ENCODE data around the gene TOLLIP. TPM values are rescaled to one million over a fixed set of nuclear protein-coding genes. Genes with fewer than 3 reads are reported as not detected.

Gene TOLLIP
- total RNA-seq, 1 experiment from 2014 or later = 78.3 TPM

DNA sequence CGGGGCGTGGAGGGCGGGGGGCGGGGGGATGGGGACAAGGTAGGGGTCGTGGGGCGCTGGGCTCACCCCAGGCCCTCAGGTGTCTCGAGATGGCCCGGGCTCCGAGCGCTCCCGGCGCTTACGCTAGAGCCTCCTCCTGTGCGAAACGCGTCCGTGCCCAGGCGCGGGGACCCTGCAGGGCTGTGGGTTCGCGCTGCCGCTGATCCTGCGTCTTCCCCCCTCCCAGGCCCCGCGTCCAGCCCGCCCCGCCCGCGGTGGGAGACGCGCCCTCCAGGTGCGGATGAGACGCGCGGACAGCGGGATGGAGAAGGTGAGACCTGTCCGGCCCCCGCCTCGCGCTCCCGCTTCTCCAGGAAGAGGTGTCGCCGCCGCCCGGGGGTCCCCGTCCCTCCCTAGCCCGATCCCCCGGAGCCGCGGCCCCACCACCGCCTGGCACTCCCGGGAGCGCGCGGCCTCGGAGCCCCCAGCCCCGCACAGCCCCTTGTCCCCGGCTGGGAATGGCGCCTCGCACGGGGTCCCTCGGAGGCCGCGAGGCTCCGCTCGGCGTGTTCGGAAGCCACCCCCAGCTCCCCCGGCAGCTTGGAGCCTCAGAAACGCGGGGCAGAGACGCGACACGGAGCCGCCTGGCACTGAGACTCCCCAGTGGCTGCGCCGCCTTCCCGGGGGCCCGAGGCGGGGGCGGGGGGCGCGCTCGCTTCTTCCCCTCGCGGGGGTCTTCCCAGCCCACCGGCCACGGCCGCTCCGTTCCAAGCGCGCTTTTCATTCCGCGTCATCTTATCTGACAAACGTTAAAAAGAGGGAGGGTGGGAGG, 27.6 kb upstream of the TOLLIP start:
- TF ChIP-seq, protein P1, sequence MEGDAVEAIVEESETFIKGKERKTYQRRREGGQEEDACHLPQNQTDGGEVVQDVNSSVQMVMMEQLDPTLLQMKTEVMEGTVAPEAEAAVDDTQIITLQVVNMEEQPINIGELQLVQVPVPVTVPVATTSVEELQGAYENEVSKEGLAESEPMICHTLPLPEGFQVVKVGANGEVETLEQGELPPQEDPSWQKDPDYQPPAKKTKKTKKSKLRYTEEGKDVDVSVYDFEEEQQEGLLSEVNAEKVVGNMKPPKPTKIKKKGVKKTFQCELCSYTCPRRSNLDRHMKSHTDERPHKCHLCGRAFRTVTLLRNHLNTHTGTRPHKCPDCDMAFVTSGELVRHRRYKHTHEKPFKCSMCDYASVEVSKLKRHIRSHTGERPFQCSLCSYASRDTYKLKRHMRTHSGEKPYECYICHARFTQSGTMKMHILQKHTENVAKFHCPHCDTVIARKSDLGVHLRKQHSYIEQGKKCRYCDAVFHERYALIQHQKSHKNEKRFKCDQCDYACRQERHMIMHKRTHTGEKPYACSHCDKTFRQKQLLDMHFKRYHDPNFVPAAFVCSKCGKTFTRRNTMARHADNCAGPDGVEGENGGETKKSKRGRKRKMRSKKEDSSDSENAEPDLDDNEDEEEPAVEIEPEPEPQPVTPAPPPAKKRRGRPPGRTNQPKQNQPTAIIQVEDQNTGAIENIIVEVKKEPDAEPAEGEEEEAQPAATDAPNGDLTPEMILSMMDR (IDR thresholded peaks at IDR 0.05; ENCODE audit: insufficient read depth in 1 of 2, low read depth in 1 of 2, low read length in 1 of 2, severe bottlenecking in 1 of 2, unreplicated experiment in 1 of 2) = no peak
- Mint-ChIP-seq H3K9me3 (ENCODE audit: unreplicated experiment) (peaks cover 19% of the 10 kb centered on the region), H3K36me3 (ENCODE audit: insufficient read depth, unreplicated experiment) (peaks cover 11% of the 10 kb centered on the region), H3K4me1 (ENCODE audit: low read depth, unreplicated experiment) (peaks cover 8% of the 10 kb centered on the region), H3K27ac (ENCODE audit: unreplicated experiment) (no peak overlapping the region), H3K27me3 (ENCODE audit: insufficient read depth, unreplicated experiment) (peaks cover 3% of the 10 kb centered on the region), H3K4me3 (ENCODE audit: unreplicated experiment) (no peak overlapping the region)
- peaks cover 3% of the 10 kb centered on the region; the same call in 1 of the 2 replicates for H3K9me3 ChIP-seq
- peaks cover 19% of the 10 kb centered on the region for H3K4me1 ChIP-seq
- H3K27me3 ChIP-seq (replicated peaks; ENCODE audit: control insufficient read depth, insufficient read depth, low read length) = no peaks in the 10 kb centered on the region
- intact Hi-C loops (cut with micrococcal nuclease; ENCODE audit: unreplicated experiment) = no loop called here
- no peak overlapping the region for H3K4me3 ChIP-seq (ENCODE audit: low read depth, low read length)
- no peaks in the 10 kb centered on the region for H3K36me3 ChIP-seq (ENCODE audit: control insufficient read depth, insufficient read depth, low read length)
- DNase-seq = peak in 1 of 2 experiments; percentile 32
- no TSS peak for BruUV-seq (replicated peaks)
- POLR2A ChIA-PET = no interaction called here
- CTCF ChIA-PET = no interaction called here

DNA sequence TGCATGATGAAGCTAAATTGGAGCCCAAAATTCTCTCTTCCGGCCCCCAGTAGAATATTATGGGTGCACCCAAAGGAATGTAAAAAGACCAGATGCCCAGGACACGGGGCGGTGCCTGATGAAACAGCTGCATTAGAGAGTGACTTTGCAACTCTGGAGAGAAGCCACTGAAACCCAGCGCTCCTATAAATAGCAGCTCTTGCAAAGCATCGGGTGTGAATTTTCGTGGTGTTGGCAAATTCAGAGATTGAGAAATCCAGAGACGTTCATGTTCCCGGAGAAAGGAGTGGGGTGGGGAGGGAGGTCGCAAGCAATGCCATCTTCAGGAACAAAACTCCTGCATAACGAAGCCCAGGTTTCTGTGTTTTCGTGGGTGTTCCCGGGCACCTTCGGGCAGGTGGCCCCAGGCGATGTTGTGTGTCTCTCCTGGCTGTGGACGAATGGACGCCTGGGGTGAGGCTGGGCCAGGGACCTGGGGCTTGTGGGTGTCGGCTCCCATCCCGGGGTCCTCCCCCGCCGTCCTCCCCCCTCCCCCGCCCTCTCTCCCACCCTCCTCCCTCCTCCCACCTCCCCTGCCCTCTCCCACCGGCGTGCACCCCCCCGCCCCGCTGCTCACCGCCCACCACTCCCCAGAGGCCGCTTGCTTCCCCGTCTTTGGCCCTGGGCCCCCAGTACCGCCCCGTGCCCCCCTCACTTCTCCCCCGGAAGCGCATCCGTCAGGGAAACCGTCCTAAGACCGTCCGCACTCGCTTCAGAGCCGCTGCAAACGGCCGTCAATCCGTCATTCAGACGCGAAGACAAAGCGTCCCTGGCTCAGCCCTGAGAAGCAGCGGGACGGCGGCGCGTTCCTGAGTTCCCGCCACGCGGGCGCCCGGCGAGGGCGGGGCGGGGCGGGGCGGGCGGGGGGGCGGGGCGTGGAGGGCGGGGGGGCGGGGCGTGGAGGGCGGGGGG, 26.7 kb upstream of the TOLLIP start:
- H3K36me3 Mint-ChIP-seq (ENCODE audit: insufficient read depth, unreplicated experiment) = peaks cover 11% of the 10 kb centered on the region
- TF ChIP-seq, protein P1 (IDR thresholded peaks at IDR 0.05; ENCODE audit: insufficient read depth in 1 of 2, low read depth in 1 of 2, low read length in 1 of 2, severe bottlenecking in 1 of 2, unreplicated experiment in 1 of 2) = no peak
- peaks cover 3% of the 10 kb centered on the region for H3K27me3 Mint-ChIP-seq (ENCODE audit: insufficient read depth, unreplicated experiment)
- peaks cover 8% of the 10 kb centered on the region for H3K4me1 Mint-ChIP-seq (ENCODE audit: low read depth, unreplicated experiment)
- H3K9me3 ChIP-seq = peaks cover 3% of the 10 kb centered on the region; the same call in 1 of the 2 replicates
- peak in 1 of 2 experiments; percentile 47 for DNase-seq
- H3K4me1 ChIP-seq = peaks cover 19% of the 10 kb centered on the region
- no TSS peak for BruUV-seq (replicated peaks)
- ChIA-PET POLR2A (no interaction called here), CTCF (no interaction called here)
- intact Hi-C loops (cut with micrococcal nuclease; ENCODE audit: unreplicated experiment) = no loop called here
- no peaks in the 10 kb centered on the region for H3K27me3 ChIP-seq (replicated peaks; ENCODE audit: control insufficient read depth, insufficient read depth, low read length)
- peak overlapping the region; percentile 68 for H3K4me3 Mint-ChIP-seq (ENCODE audit: unreplicated experiment)
- peak overlapping the region; percentile 46 for H3K4me3 ChIP-seq (ENCODE audit: low read depth, low read length)
- no peaks in the 10 kb centered on the region for H3K36me3 ChIP-seq (ENCODE audit: control insufficient read depth, insufficient read depth, low read length)
- no peak overlapping the region for H3K27ac Mint-ChIP-seq (ENCODE audit: unreplicated experiment)
- peaks cover 19% of the 10 kb centered on the region for H3K9me3 Mint-ChIP-seq (ENCODE audit: unreplicated experiment)

DNA sequence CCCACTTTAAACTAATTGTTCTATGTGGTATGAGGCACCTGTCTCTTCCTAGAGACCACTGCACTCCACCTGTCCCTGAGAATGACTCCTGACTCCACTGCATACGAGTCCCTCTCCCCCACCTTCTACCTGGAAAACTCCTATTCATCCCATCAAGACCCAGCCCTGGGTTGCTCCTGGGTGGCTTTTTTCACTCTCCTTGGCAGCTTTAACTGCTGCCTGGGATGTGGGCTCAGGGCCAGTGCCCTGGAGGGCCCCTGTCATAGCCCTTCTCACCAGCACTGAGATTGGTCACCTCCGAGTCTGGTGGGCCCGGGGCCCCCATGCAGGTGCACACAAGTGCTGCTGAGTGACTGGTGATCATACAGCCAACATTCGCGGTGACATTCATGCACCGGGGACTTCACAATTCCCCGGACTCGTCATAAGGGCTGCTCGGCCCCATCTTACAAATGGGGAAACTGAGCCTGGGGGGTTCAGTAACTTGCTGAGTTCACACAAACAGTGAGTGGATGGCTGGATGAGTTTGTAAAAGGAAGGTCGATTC, 25.9 kb upstream of the TOLLIP start:
- ChIA-PET CTCF (no interaction called here), POLR2A (no interaction called here)
- H3K4me1 ChIP-seq = peaks cover 19% of the 10 kb centered on the region
- H3K9me3 Mint-ChIP-seq (ENCODE audit: unreplicated experiment) = peaks cover 19% of the 10 kb centered on the region
- H3K27me3 Mint-ChIP-seq (ENCODE audit: insufficient read depth, unreplicated experiment) = peaks cover 3% of the 10 kb centered on the region
- TF ChIP-seq, protein P1 (IDR thresholded peaks at IDR 0.05; ENCODE audit: insufficient read depth in 1 of 2, low read depth in 1 of 2, low read length in 1 of 2, severe bottlenecking in 1 of 2, unreplicated experiment in 1 of 2) = no peak
- peaks cover 11% of the 10 kb centered on the region for H3K36me3 Mint-ChIP-seq (ENCODE audit: insufficient read depth, unreplicated experiment)
- H3K4me3 Mint-ChIP-seq (ENCODE audit: unreplicated experiment) = peak overlapping the region; percentile 68
- intact Hi-C loops (cut with micrococcal nuclease; ENCODE audit: unreplicated experiment) = no loop called here
- no peak overlapping the region for H3K27ac Mint-ChIP-seq (ENCODE audit: unreplicated experiment)
- no peak for DNase-seq
- H3K4me1 Mint-ChIP-seq (ENCODE audit: low read depth, unreplicated experiment) = peaks cover 8% of the 10 kb centered on the region
- no peaks in the 10 kb centered on the region for H3K36me3 ChIP-seq (ENCODE audit: control insufficient read depth, insufficient read depth, low read length)
- no TSS peak for BruUV-seq (replicated peaks)
- no peaks in the 10 kb centered on the region for H3K27me3 ChIP-seq (replicated peaks; ENCODE audit: control insufficient read depth, insufficient read depth, low read length)
- peaks cover 3% of the 10 kb centered on the region; the same call in 1 of the 2 replicates for H3K9me3 ChIP-seq
- peak overlapping the region; percentile 46 for H3K4me3 ChIP-seq (ENCODE audit: low read depth, low read length)

All from Caco-2 (cell line).